ENCODE data around the gene ANGPTL8. TPM values are rescaled to one million over a fixed set of nuclear protein-coding genes. Genes with fewer than 3 reads are reported as not detected.

ANGPTL8 gene
- total and polyA plus RNA-seq, 2 of the 13 experiments (the other 11 are each of a cell fraction or from before 2014, with no cell fraction given) = 27.3 to 243 TPM

- peak; percentile 81 for TF ChIP-seq PRDM10 (CRISPR knock-in tag; IDR thresholded peaks at IDR 0.05; ENCODE audit: low read depth)
- peak; percentile 87; the same call in 1 of the 2 replicates for TF ChIP-seq ZNF275 (CRISPR knock-in tag; IDR thresholded peaks at IDR 0.05; ENCODE audit: borderline replicate concordance)
- no peak for TF ChIP-seq U2AF1 (optimal IDR thresholded peaks at IDR 0.05; ENCODE audit: low read depth, low read length)
- peak; percentile 93 for TF ChIP-seq RXRB (CRISPR knock-in tag; IDR thresholded peaks at IDR 0.05; ENCODE audit: borderline replicate concordance)
- TF ChIP-seq MIER2 (CRISPR knock-in tag; IDR thresholded peaks at IDR 0.05) = no peak; the same call in 1 of the 2 replicates
- TF ChIP-seq SAFB2 (CRISPR knock-in tag; IDR thresholded peaks at IDR 0.05; ENCODE audit: borderline replicate concordance, low read depth) = 0 out of 2 replicates have a peak, but pooled peaks have one; percentile 40
- TF ChIP-seq SYNCRIP (IDR thresholded peaks at IDR 0.05; ENCODE audit: insufficient read depth, low read depth, low read length) = no peak
- 0 out of 2 replicates have a peak, but pooled peaks have one; percentile 16 for TF ChIP-seq PBX2 (CRISPR knock-in tag; IDR thresholded peaks at IDR 0.05)
- no peak for TF ChIP-seq ZNF256 (CRISPR knock-in tag; conservative IDR thresholded peaks at IDR 0.05)
- TF ChIP-seq ZNF335 (CRISPR knock-in tag; IDR thresholded peaks at IDR 0.05) = peak; percentile 76; the same call in 1 of the 2 replicates
- TF ChIP-seq JDP2 (CRISPR knock-in tag; IDR thresholded peaks at IDR 0.05; ENCODE audit: borderline replicate concordance) = no peak; the same call in 1 of the 2 replicates
- peak; percentile 71 for TF ChIP-seq ZNF691 (CRISPR knock-in tag; IDR thresholded peaks at IDR 0.05; ENCODE audit: borderline replicate concordance, low read depth)
- peak; percentile 88 for TF ChIP-seq TEAD3 (CRISPR knock-in tag; optimal IDR thresholded peaks at IDR 0.05; ENCODE audit: borderline replicate concordance)
- TF ChIP-seq ZNF512 (CRISPR knock-in tag; IDR thresholded peaks at IDR 0.05) = no peak
- TF ChIP-seq ZNF597 (CRISPR knock-in tag; IDR thresholded peaks at IDR 0.05) = no peak
- no peak for TF ChIP-seq ATRX (CRISPR knock-in tag; IDR thresholded peaks at IDR 0.05; ENCODE audit: borderline replicate concordance)
- no peak for TF ChIP-seq ZNF432 (CRISPR knock-in tag; IDR thresholded peaks at IDR 0.05; ENCODE audit: borderline replicate concordance)
- TF ChIP-seq SP1 (IDR thresholded peaks at IDR 0.05) = no peak
- TF ChIP-seq SP1 (CRISPR knock-in tag; IDR thresholded peaks at IDR 0.05) = no peak
- peak; percentile 22; the same call in 1 of the 2 replicates for TF ChIP-seq RFXANK (CRISPR knock-in tag; IDR thresholded peaks at IDR 0.05)
Measured at GRCh38 chr19:11239377-11240000, at the start of gene ANGPTL8 (continued).

Measured in HepG2 (cell line).